Type B pancreatic cell (in vitro differentiated cells): ENCODE data around the gene PRKAR2B. TPM values are rescaled to one million over a fixed set of nuclear protein-coding genes. Genes with fewer than 3 reads are reported as not detected.
"Not testable (repeated sequence)": the region's sequence is repeated elsewhere in the genome, so short reads cannot be mapped to it uniquely, and the experiment has no call there.

Source experiments
- DNase-seq: peaks from one replicate; pipeline ENCODE4 v3.0.0; 2021; ENCODE audit warnings: mixed read lengths; ENCODE audit not compliant: unreplicated experiment; ENCODE audit errors: extremely low spot score
- H3K27ac Mint-ChIP-seq: 2 replicates; pipeline ENCODE4 v1.8.0; 2021; ENCODE audit warnings: mild to moderate bottlenecking, mixed read lengths
- H3K27me3 Mint-ChIP-seq: 2 replicates; pipeline ENCODE4 v1.8.0; 2021; ENCODE audit warnings: mixed read lengths
- H3K36me3 Mint-ChIP-seq: 2 replicates; pipeline ENCODE4 v1.8.0; 2021; ENCODE audit warnings: mixed read lengths
- H3K4me1 Mint-ChIP-seq: one replicate; pipeline ENCODE4 v1.8.0; 2021; ENCODE audit warnings: mixed read lengths; ENCODE audit not compliant: unreplicated experiment
- H3K4me3 Mint-ChIP-seq: 2 replicates; pipeline ENCODE4 v1.8.0; 2021; ENCODE audit warnings: mild to moderate bottlenecking, mixed read lengths
- H3K9me3 Mint-ChIP-seq: 2 replicates; pipeline ENCODE4 v1.8.0; 2021; ENCODE audit warnings: mixed read lengths
- CTCF ChIP-seq: fragments of 200-600 bp; sonication (generic); conservative IDR thresholded peaks from 2 replicates; pipeline ENCODE4 v1.5.0; 2021; ENCODE audit warnings: antibody characterized with exemption, mild to moderate bottlenecking
- total RNA-seq: library from RNA; stranded (reverse); gene quantifications from 2 replicates; pipeline ENCODE4 v1.2.1, GENCODE V29; 2021; ENCODE audit warnings: low replicate concordance

Gene PRKAR2B
- total RNA-seq, 1 donor from 2014 or later: 7.2 TPM

DNA sequence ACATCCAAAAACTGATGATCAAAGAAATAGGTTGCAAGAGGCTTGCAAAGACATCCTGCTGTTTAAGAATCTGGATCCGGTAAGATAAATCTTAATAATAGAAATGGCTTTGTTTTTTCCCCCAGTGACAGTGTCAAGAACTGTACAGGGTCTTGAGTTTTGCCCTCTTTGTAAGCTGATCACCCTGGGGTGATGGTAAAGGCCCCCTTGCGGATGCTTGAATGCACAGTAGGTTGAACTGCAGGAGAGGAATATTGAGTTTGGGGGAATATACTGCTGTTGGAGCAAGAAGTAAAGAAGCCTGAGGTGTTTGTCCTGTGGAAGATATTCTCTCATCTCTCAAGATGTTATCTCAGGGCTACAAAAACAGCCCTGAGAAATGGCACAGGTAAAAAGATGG is 83.7 kb downstream of the PRKAR2B start:
- Mint-ChIP-seq H3K9me3 (no peaks in the 10 kb centered on the region), H3K36me3 (no peaks in the 10 kb centered on the region), H3K27me3 (no peaks in the 10 kb centered on the region), H3K27ac (no peak overlapping the region), H3K4me1 (peaks cover 7% of the 10 kb centered on the region), H3K4me3 (no peak overlapping the region)
- no peak for DNase-seq
- TF ChIP-seq CTCF: no peak

- Mint-ChIP-seq H3K27ac (no peak overlapping the region), H3K27me3 (no peaks in the 10 kb centered on the region), H3K4me3 (no peak overlapping the region), H3K4me1 (peaks cover 7% of the 10 kb centered on the region), H3K36me3 (no peaks in the 10 kb centered on the region), H3K9me3 (no peaks in the 10 kb centered on the region)
- DNase-seq: no peak
- no peak for TF ChIP-seq CTCF
These were observed 84.2 kb downstream of the PRKAR2B start for GRCh38 chr7:107128748-107129147.

- Mint-ChIP-seq H3K27me3 (no peaks in the 10 kb centered on the region), H3K27ac (no peak overlapping the region), H3K9me3 (no peaks in the 10 kb centered on the region), H3K4me1 (peaks cover 7% of the 10 kb centered on the region), H3K4me3 (no peak overlapping the region), H3K36me3 (no peaks in the 10 kb centered on the region)
- no peak for DNase-seq
- TF ChIP-seq CTCF: peak; percentile 20
These were observed 86.1 kb downstream of the PRKAR2B start for GRCh38 chr7:107130487-107131220.

DNA sequence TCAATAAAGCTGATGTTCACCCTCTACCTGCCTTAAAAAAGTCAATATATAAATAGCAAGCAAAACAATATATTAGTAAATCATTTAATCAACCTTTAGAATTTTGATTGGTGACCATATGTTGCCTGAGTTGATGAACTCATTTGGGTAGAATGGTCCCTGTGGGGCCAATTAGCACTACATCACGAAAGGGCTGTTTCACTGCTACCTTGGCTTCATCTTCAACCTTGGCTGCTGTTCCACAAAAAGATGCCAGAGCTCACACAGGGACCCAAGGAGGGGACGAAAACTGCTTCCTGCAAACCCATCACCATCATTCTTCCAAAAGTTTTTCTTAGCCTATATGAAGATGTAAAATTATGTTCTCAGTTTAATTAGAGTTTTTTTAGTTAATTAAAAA is 88.9 kb downstream of the PRKAR2B start:
- no peaks in the 10 kb centered on the region for H3K27me3 Mint-ChIP-seq
- no peaks in the 10 kb centered on the region for H3K9me3 Mint-ChIP-seq
- no peak for TF ChIP-seq CTCF
- no peaks in the 10 kb centered on the region for H3K36me3 Mint-ChIP-seq
- peaks cover 7% of the 10 kb centered on the region for H3K4me1 Mint-ChIP-seq
- DNase-seq: no peak
- H3K27ac Mint-ChIP-seq: no peak overlapping the region
- no peak overlapping the region for H3K4me3 Mint-ChIP-seq

DNA sequence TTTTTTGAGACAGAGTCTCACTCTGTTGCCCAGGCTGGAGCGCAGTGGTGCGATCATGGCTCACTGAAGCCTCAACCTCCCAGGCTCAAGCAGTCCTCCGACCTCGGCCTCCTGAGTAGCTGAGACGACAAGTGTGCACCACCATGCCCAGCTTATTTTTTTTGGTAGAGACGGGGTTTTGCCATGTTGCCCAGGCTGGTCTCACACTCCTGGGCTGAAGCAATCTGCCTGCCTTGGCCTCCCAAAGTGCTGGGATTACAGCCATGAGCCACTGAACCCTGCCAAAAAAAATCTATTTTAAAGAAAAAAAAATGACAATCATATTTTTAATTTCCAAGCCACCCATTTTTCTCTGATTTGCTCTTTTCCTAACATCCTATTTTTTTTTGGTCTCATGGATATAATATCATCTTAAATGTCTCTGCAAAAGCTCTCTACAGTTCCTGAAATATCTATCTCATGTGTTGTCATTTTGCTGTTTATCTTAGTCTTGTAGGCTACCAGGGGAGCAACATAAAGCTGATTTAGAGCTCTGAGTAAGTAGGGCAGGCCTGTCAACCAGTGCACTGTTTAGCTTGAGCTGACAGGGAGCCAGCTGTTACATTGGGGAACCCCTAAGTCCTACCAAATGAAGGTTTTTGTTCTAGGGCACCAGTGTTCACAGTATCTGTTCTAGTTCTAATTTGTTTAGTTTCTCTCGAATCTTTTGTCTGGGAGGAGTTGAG is 94.4 kb downstream of the PRKAR2B start:
- no peak for TF ChIP-seq CTCF
- no peaks in the 10 kb centered on the region for H3K9me3 Mint-ChIP-seq
- no peaks in the 10 kb centered on the region for H3K27me3 Mint-ChIP-seq
- H3K4me3 Mint-ChIP-seq: no peak overlapping the region
- no peaks in the 10 kb centered on the region for H3K4me1 Mint-ChIP-seq
- no peak overlapping the region for H3K27ac Mint-ChIP-seq
- no peaks in the 10 kb centered on the region for H3K36me3 Mint-ChIP-seq
- no peak for DNase-seq

DNA sequence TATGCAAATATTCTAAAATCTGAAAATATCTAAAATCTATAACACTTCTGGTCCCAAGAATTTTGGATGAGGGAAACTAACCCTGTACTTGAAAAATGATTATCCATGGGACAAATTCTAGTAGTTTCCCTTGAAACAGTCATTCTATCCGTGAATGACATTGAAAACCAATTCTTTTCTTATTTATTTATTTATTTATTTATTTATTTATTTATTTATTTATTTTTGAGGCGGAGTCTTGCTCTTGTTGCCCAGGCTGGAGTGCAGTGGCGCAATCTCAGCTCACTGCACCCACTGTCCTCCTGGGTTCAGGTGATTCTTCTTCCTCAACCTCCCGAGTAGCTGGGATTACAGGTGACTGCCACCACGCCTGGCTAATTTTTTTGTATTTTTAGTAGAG is 99.4 kb downstream of the PRKAR2B start:
- H3K27ac Mint-ChIP-seq, H3K4me1 Mint-ChIP-seq, H3K36me3 Mint-ChIP-seq, H3K27me3 Mint-ChIP-seq, DNase-seq, H3K9me3 Mint-ChIP-seq, H3K4me3 Mint-ChIP-seq: not testable (repeated sequence)
